H1 (cell line): Measurements from ENCODE around the gene UTP14A. TPM values are rescaled to one million over a fixed set of nuclear protein-coding genes. Genes with fewer than 3 reads are reported as not detected.
A peak's percentile ranks its signal among the peaks of the same experiment; 100 is the strongest.

Experiments used
- BCL11A ChIP-seq, 2 experiments: IDR thresholded peaks; one replicate each; pipeline ENCODE4 v1.6.1; 2011; ENCODE audit warnings: low read depth in 2 of 2, low read length in 2 of 2, mild to moderate bottlenecking in 2 of 2
- CBX5 ChIP-seq: fragments of 300-800, 300-1000 bp; sonication (generic); IDR thresholded peaks from 2 replicates; pipeline ENCODE4 v1.7.1; 2016; ENCODE audit warnings: antibody characterized with exemption, low read length, low read depth
- CHD1 ChIP-seq: IDR thresholded peaks from 2 replicates; pipeline ENCODE4 v1.6.1; 2012; ENCODE audit warnings: low read depth, low read length, improper control_type of control experiment
- CHD2 ChIP-seq: IDR thresholded peaks from 2 replicates; pipeline ENCODE4 v1.6.1; 2012; ENCODE audit warnings: low read length, improper control_type of control experiment
- CTBP2 ChIP-seq: IDR thresholded peaks from 2 replicates; pipeline ENCODE4 v1.7.0; 2011; ENCODE audit warnings: borderline replicate concordance, mild to moderate bottlenecking, moderate library complexity, mixed read lengths, low read length; ENCODE audit not compliant: insufficient read depth, insufficient read length
- GABPA ChIP-seq: IDR thresholded peaks from 2 replicates; pipeline ENCODE4 v1.6.1; 2011; ENCODE audit warnings: mild to moderate bottlenecking, low read length, moderate library complexity, borderline replicate concordance; ENCODE audit not compliant: insufficient read depth
- HDAC2 ChIP-seq, 2 experiments: fragments of 300-600 bp in 1 of 2; sonication (generic) in 1 of 2; IDR thresholded peaks; 2 replicates each; pipeline ENCODE4 v1.6.1; 2011 to 2012; ENCODE audit warnings: low read depth in 2 of 2, low read length in 2 of 2, mild to moderate bottlenecking in 2 of 2, moderate library complexity in 2 of 2, borderline replicate concordance in 1 of 2, inconsistent platforms in 1 of 2
- HDAC6 ChIP-seq: IDR thresholded peaks from one replicate; pipeline ENCODE4 v1.7.1; 2012; ENCODE audit warnings: low read depth, mild to moderate bottlenecking, inconsistent platforms, low read length, moderate library complexity
- KDM4A ChIP-seq: IDR thresholded peaks from one replicate; pipeline ENCODE4 v1.7.1; 2012; ENCODE audit warnings: low read depth, mild to moderate bottlenecking, moderate library complexity, low read length, inconsistent platforms; ENCODE audit not compliant: severe bottlenecking
- KDM5A ChIP-seq: fragments of 200-600 bp; IDR thresholded peaks from 2 replicates; pipeline ENCODE4 v1.7.1; 2012; ENCODE audit warnings: mild to moderate bottlenecking, low read length, inconsistent platforms, mixed read lengths
- MAFK ChIP-seq: IDR thresholded peaks from 2 replicates; pipeline ENCODE4 v1.6.1; 2012; ENCODE audit warnings: low read depth, mild to moderate bottlenecking, improper control_type of control experiment, low read length
- NANOG ChIP-seq: IDR thresholded peaks from 2 replicates; pipeline ENCODE4 v1.6.1; 2011; ENCODE audit warnings: low read length, low read depth, mild to moderate bottlenecking, inconsistent platforms; ENCODE audit not compliant: insufficient read depth, poor library complexity, severe bottlenecking
- NRF1 ChIP-seq: IDR thresholded peaks from 2 replicates; pipeline ENCODE4 v1.6.1; 2011; ENCODE audit warnings: mild to moderate bottlenecking, low read depth, low read length, improper control_type of control experiment
- POLR2AphosphoS5 ChIP-seq: IDR thresholded peaks from 2 replicates; pipeline ENCODE4 v1.6.1; 2011; ENCODE audit warnings: low read depth, low read length
- POU5F1 ChIP-seq: IDR thresholded peaks from 2 replicates; pipeline ENCODE4 v1.6.1; 2011; ENCODE audit warnings: low read depth, mild to moderate bottlenecking, low read length, moderate library complexity
- RBBP5 ChIP-seq: IDR thresholded peaks from 2 replicates; pipeline ENCODE4 v1.7.1; 2012; ENCODE audit warnings: low read depth, mild to moderate bottlenecking, inconsistent platforms, low read length, moderate library complexity, borderline replicate concordance
- RXRA ChIP-seq: IDR thresholded peaks from 2 replicates; pipeline ENCODE4 v1.6.1; 2011; ENCODE audit warnings: low read depth, mild to moderate bottlenecking, low read length, moderate library complexity; ENCODE audit not compliant: insufficient read depth
- SUZ12 ChIP-seq: fragments of 200-600 bp; sonication (generic); IDR thresholded peaks from 2 replicates; pipeline ENCODE4 v1.6.1; 2012; ENCODE audit warnings: mild to moderate bottlenecking, inconsistent platforms, low read length, moderate library complexity, mixed read lengths
- TEAD4 ChIP-seq: IDR thresholded peaks from 2 replicates; pipeline ENCODE4 v1.6.1; 2012; ENCODE audit warnings: low read depth, low read length, inconsistent platforms, mixed read lengths
- polyA plus RNA-seq, 7 experiments: library from polyadenylated mRNA; depleted of rRNA in 3 of 7; stranded (reverse) in 5 of 7; unstranded in 2 of 7; fragments of >200 nt in 5 of 7; fragments of 200-250 nt in 2 of 7; gene quantifications; 1 replicate in 5 of 7; 2 replicates in 1 of 7; 4 replicates in 1 of 7; pipeline versions ENCODE4 v1.2.1 to v1.2.3, GENCODE V29; 2011 to 2013; ENCODE audit warnings: missing spikeins in 2 of 7, mixed read lengths in 2 of 7
- total RNA-seq: library from RNA; stranded (reverse); fragmentation: NEBNext Ultra II Directional; extraction: Animal tissue kit (Norgen Biotek cat#: 25700); gene quantifications from 2 replicates; pipeline ENCODE4 v1.2.1, GENCODE V29; 2021
- TF ChIP-seq, protein P1 (sequence below), 3 experiments: IDR thresholded peaks; 1 replicate in 2 of 3; 2 replicates in 1 of 3; pipeline versions ENCODE4 v1.5.1 to v1.6.1; 2011; ENCODE audit warnings: low read length in 3 of 3, mild to moderate bottlenecking in 3 of 3, inconsistent platforms in 2 of 3, low read depth in 1 of 3, moderate library complexity in 1 of 3; ENCODE audit not compliant: insufficient read depth in 1 of 3; ENCODE audit errors: control extremely low read depth in 1 of 3
- TF ChIP-seq, protein P2 (sequence below): IDR thresholded peaks from 2 replicates; pipeline ENCODE4 v1.6.1; 2012; ENCODE audit warnings: inconsistent platforms

Gene UTP14A
- total and polyA plus RNA-seq, 2 of the 8 experiments (the other 6 are each of a cell fraction or from before 2014, with no cell fraction given) = 4.5 to 24.0 TPM

DNA sequence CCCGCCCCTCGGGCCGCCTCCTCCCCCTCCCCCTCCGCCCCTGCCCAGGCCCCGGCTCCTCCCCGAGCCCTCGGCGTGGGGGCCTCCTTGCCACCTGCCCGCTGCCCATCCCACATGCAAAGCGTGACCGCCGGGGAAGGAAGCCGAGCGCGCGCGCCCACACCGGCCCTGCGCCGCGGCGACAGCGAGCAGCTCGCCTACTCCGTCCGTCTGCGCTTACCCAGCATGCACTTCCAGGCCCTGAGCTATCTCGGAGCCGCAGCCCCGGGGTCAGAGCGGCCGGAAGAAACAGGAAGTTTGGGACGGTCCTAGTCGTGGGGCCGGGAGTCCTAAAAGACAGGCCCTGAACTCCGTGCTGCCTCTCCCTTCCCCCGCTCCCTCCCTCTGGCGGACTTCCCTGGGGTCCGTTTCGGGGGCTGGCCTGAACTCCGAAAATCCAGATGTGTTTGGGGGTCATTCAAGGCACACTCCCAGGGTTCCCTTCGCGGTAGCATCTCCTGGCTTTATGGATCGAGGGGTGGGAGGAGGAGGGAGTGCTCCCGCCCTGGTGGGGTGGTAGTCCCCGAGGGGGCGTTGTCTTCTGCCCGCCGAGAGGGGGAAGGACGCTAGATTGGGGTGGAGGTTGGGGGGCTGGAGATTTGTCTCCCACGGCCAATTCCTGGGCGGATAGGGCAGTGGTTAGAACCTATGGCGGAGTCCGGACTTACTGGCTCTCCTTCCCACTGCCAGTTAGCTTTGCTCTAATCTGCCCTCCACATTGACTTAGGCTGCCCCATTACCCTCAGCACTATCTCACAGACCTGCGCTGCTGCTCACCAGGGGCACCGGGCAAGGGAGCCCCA, 51.5 kb downstream of the UTP14A start (continued):
- TF ChIP-seq RBBP5 (peak; percentile 77), CTBP2 (no peak), NANOG (no peak), POU5F1 (no peak), HDAC2 (IDR thresholded peaks at IDR 0.05; ENCODE audit: borderline replicate concordance in 1 of 2, low read depth in 2 of 2, low read length in 2 of 2) (no peak), RXRA (no peak), MAFK (no peak), HDAC6 (no peak), NRF1 (no peak), POLR2AphosphoS5 (no peak), BCL11A (IDR thresholded peaks at IDR 0.05; ENCODE audit: low read depth in 2 of 2, low read length in 2 of 2) (no peak), SUZ12 (0 out of 2 replicates have a peak, but pooled peaks have one; percentile 2), KDM4A (peak; percentile 12), GABPA (no peak), KDM5A (no peak), CHD2 (no peak), CHD1 (no peak), TEAD4 (no peak), CBX5 (no peak)
- TF ChIP-seq, protein P1, sequence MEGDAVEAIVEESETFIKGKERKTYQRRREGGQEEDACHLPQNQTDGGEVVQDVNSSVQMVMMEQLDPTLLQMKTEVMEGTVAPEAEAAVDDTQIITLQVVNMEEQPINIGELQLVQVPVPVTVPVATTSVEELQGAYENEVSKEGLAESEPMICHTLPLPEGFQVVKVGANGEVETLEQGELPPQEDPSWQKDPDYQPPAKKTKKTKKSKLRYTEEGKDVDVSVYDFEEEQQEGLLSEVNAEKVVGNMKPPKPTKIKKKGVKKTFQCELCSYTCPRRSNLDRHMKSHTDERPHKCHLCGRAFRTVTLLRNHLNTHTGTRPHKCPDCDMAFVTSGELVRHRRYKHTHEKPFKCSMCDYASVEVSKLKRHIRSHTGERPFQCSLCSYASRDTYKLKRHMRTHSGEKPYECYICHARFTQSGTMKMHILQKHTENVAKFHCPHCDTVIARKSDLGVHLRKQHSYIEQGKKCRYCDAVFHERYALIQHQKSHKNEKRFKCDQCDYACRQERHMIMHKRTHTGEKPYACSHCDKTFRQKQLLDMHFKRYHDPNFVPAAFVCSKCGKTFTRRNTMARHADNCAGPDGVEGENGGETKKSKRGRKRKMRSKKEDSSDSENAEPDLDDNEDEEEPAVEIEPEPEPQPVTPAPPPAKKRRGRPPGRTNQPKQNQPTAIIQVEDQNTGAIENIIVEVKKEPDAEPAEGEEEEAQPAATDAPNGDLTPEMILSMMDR (IDR thresholded peaks at IDR 0.05; ENCODE audit: control extremely low read depth in 1 of 3, insufficient read depth in 1 of 3, low read depth in 1 of 3, low read length in 3 of 3) = no peak
- TF ChIP-seq, protein P2, sequence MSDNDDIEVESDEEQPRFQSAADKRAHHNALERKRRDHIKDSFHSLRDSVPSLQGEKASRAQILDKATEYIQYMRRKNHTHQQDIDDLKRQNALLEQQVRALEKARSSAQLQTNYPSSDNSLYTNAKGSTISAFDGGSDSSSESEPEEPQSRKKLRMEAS = peak; percentile 54; the same call in 1 of the 2 replicates
